IMR-90 (cell line): ENCODE results near the gene ITPKC. TPM values are rescaled to one million over a fixed set of nuclear protein-coding genes. Genes with fewer than 3 reads are reported as not detected.

Experiments
- ATAC-seq: fragments of 200-7000 bp; cut with Tn5 transposase; 2 replicates; pipeline ENCODE4 v1.9.1; 2020; ENCODE audit warnings: low read depth, mild to moderate bottlenecking, moderate library complexity
- BruUV-seq: library from RNA; stranded (reverse); fragments of 400-500 nt; replicated peaks from 2 replicates; lab custom pipeline; 2021; lab: Mats Ljungman, UMichigan
- CTCF ChIA-PET: fragments of 300-600 bp; formaldehyde crosslinking; extraction: SDS; loops from one replicate; lab custom pipeline; 2021; ENCODE audit warnings: antibody characterized with exemption; lab: Yijun Ruan, JAX
- POLR2A ChIA-PET: fragments of 300-600 bp; sonication (Branson Sonifier 250); formaldehyde crosslinking; loops from one replicate; lab custom pipeline; 2022; ENCODE audit warnings: antibody characterized with exemption; ENCODE audit not compliant: unreplicated experiment; lab: Charles Lee
- DNase-seq: peaks from one replicate; pipeline ENCODE4 v3.0.0; 2013
- H2AFZ ChIP-seq: replicated peaks from 2 replicates; pipeline ENCODE3; 2013; ENCODE audit warnings: low read length, mild to moderate bottlenecking; ENCODE audit not compliant: poor library complexity
- H2AK5ac ChIP-seq: 2 replicates; pipeline ENCODE4 v1.6.1; 2013; ENCODE audit warnings: low read depth, low read length, inconsistent platforms
- H2AK9ac ChIP-seq: replicated peaks from 2 replicates; pipeline ENCODE3; 2013; ENCODE audit warnings: mild to moderate bottlenecking, low read depth, low read length, moderate library complexity; ENCODE audit not compliant: poor library complexity
- H2BK120ac ChIP-seq: 2 replicates; pipeline ENCODE4 v1.6.1; 2013; ENCODE audit warnings: low read depth, low read length, inconsistent platforms
- H2BK15ac ChIP-seq: 3 replicates; pipeline ENCODE4 v1.6.1; 2013; ENCODE audit warnings: low read depth, low read length, inconsistent platforms
- H2BK20ac ChIP-seq: 2 replicates; pipeline ENCODE4 v1.6.1; 2013; ENCODE audit warnings: low read depth, mild to moderate bottlenecking, inconsistent platforms, low read length, moderate library complexity
- H2BK5ac ChIP-seq: 2 replicates; pipeline ENCODE4 v1.6.1; 2013; ENCODE audit warnings: mild to moderate bottlenecking, low read depth, low read length, inconsistent platforms; ENCODE audit not compliant: poor library complexity, severe bottlenecking
- H3K14ac ChIP-seq: replicated peaks from 2 replicates; pipeline ENCODE4 v1.6.1; 2013; ENCODE audit warnings: low read depth, low read length, inconsistent platforms
- H3K18ac ChIP-seq: 2 replicates; pipeline ENCODE4 v1.6.1; 2013; ENCODE audit warnings: low read depth, low read length, control low read depth
- H3K23ac ChIP-seq: 2 replicates; pipeline ENCODE4 v1.6.1; 2013; ENCODE audit warnings: low read depth, low read length, inconsistent platforms
- H3K27ac ChIP-seq: 2 replicates; pipeline ENCODE4 v1.5.1; 2013; ENCODE audit warnings: mild to moderate bottlenecking, control low read depth, low read length; ENCODE audit not compliant: insufficient read depth
- H3K27me3 ChIP-seq: 2 replicates; pipeline ENCODE4 v1.6.1; 2013; ENCODE audit warnings: low read length; ENCODE audit not compliant: control insufficient read depth, insufficient read depth
- H3K36me3 ChIP-seq: 2 replicates; pipeline ENCODE4 v1.6.1; 2013; ENCODE audit warnings: low read length, mixed read lengths; ENCODE audit not compliant: control insufficient read depth, insufficient read depth
- H3K4ac ChIP-seq: 2 replicates; pipeline ENCODE4 v1.6.1; 2013; ENCODE audit warnings: low read depth, low read length, inconsistent platforms
- H3K4me1 ChIP-seq: 2 replicates; pipeline ENCODE4 v1.6.1; 2013; ENCODE audit warnings: low read length, mixed read lengths; ENCODE audit not compliant: control insufficient read depth, insufficient read depth
- H3K4me2 ChIP-seq: 2 replicates; pipeline ENCODE4 v1.6.1; 2013; ENCODE audit warnings: low read depth, mild to moderate bottlenecking, control low read depth, low read length, moderate library complexity
- H3K4me3 ChIP-seq: 2 replicates; pipeline ENCODE4 v1.5.1; 2013; ENCODE audit warnings: low read depth, mild to moderate bottlenecking, control low read depth, low read length, moderate library complexity; ENCODE audit not compliant: insufficient read depth
- H3K56ac ChIP-seq: 2 replicates; pipeline ENCODE4 v1.6.1; 2013; ENCODE audit warnings: low read length, inconsistent platforms; ENCODE audit not compliant: insufficient read depth; ENCODE audit errors: extremely low read depth
- H3K79me1 ChIP-seq, 2 experiments: 2 replicates each; pipeline ENCODE4 v1.6.1; 2013; ENCODE audit warnings: low read length in 2 of 2, inconsistent platforms in 1 of 2, low read depth in 1 of 2
- H3K9ac ChIP-seq: 2 replicates; pipeline ENCODE4 v1.6.1; 2013; ENCODE audit warnings: low read depth, low read length, control low read depth
- H3K9me1 ChIP-seq: 2 replicates; pipeline ENCODE4 v1.6.1; 2013; ENCODE audit warnings: low read length, inconsistent platforms; ENCODE audit not compliant: insufficient read depth
- H3K9me3 ChIP-seq: 2 replicates; pipeline ENCODE4 v1.6.1; 2013; ENCODE audit warnings: low read length; ENCODE audit not compliant: control insufficient read depth, insufficient read depth
- H4K20me1 ChIP-seq: 2 replicates; pipeline ENCODE4 v1.6.1; 2013; ENCODE audit warnings: low read length, inconsistent platforms; ENCODE audit not compliant: insufficient read depth
- H4K5ac ChIP-seq: 2 replicates; pipeline ENCODE4 v1.6.1; 2013; ENCODE audit warnings: mild to moderate bottlenecking, low read depth, low read length, control low read depth
- H4K8ac ChIP-seq, 2 experiments: 2 replicates each; pipeline ENCODE4 v1.6.1; 2013; ENCODE audit warnings: low read depth in 2 of 2, low read length in 2 of 2, control low read depth in 1 of 2, inconsistent platforms in 1 of 2
- H4K91ac ChIP-seq: 2 replicates; pipeline ENCODE4 v1.6.1; 2013; ENCODE audit warnings: low read depth, low read length, inconsistent platforms; ENCODE audit not compliant: insufficient read depth
- BHLHE40 ChIP-seq: fragments of 150-350 bp; IDR thresholded peaks from 2 replicates; pipeline ENCODE4 v1.6.1; 2016; ENCODE audit warnings: mild to moderate bottlenecking, low read depth, low read length
- CEBPB ChIP-seq: IDR thresholded peaks from 2 replicates; pipeline ENCODE4 v1.6.1; 2012; ENCODE audit warnings: low read depth, low read length, improper control_type of control experiment
- CHD1 ChIP-seq: IDR thresholded peaks from 2 replicates; pipeline ENCODE4 v1.6.1; 2012; ENCODE audit warnings: low read depth, low read length, improper control_type of control experiment
- MAFK ChIP-seq: IDR thresholded peaks from 2 replicates; pipeline ENCODE4 v1.6.1; 2012; ENCODE audit warnings: low read depth, low read length, improper control_type of control experiment
- MAZ ChIP-seq: IDR thresholded peaks from 2 replicates; pipeline ENCODE4 v1.6.1; 2012; ENCODE audit warnings: low read depth, mild to moderate bottlenecking, low read length, improper control_type of control experiment, moderate library complexity, borderline replicate concordance
- MXI1 ChIP-seq: IDR thresholded peaks from 2 replicates; pipeline ENCODE4 v1.6.1; 2012; ENCODE audit warnings: low read depth, mild to moderate bottlenecking, low read length, moderate library complexity, borderline replicate concordance
- NFE2L2 ChIP-seq: fragments of 150-350 bp; IDR thresholded peaks from 2 replicates; pipeline ENCODE4 v1.6.1; 2016; ENCODE audit warnings: low read depth, mild to moderate bottlenecking, low read length
- POLR2A ChIP-seq: IDR thresholded peaks from 2 replicates; pipeline ENCODE4 v1.6.1; 2012; ENCODE audit warnings: mild to moderate bottlenecking, low read depth, low read length
- RAD21 ChIP-seq: IDR thresholded peaks from 2 replicates; pipeline ENCODE4 v1.6.1; 2012; ENCODE audit warnings: low read length, improper control_type of control experiment
- RCOR1 ChIP-seq: IDR thresholded peaks from 2 replicates; pipeline ENCODE4 v1.6.1; 2012; ENCODE audit warnings: mild to moderate bottlenecking, low read length, improper control_type of control experiment; ENCODE audit not compliant: insufficient replicate concordance
- RFX5 ChIP-seq: IDR thresholded peaks from 2 replicates; pipeline ENCODE4 v1.8.0; 2012; ENCODE audit warnings: low read depth, mild to moderate bottlenecking, low read length, moderate library complexity
- SMC3 ChIP-seq: fragments of 150-350 bp; IDR thresholded peaks from 2 replicates; pipeline ENCODE4 v1.6.1; 2016; ENCODE audit warnings: low read depth, mild to moderate bottlenecking, antibody characterized with exemption, low read length, moderate library complexity
- WGBS, 2 experiments: methylation state at CpG; one replicate each; pipeline versions ENCODE4 v1.1.5 to v1.1.7; 2013; ENCODE audit warnings: missing lambda C conversion rate in 2 of 2; ENCODE audit not compliant: insufficient read length in 1 of 2; ENCODE audit errors: extremely low coverage in 2 of 2; 5-methylcytosine and 5-hydroxymethylcytosine counted together
- dilution Hi-C: fragments of 300-500 bp; cut with HindIII; formaldehyde crosslinking; loops from one replicate; pipeline ENCODE4 v1.14.3; 2018; ENCODE audit warnings: low sequenced_read_pairs; ENCODE audit not compliant: unreplicated experiment
- in situ Hi-C: fragments of 300-500 bp; cut with MboI; formaldehyde crosslinking; loops from 3 replicates; pipeline ENCODE4 v1.14.3; 2019; ENCODE audit warnings: low sequenced_read_pairs, inconsistent platforms, mixed read lengths
- intact Hi-C: fragments of 100-400 bp; cut with micrococcal nuclease; formaldehyde crosslinking; loops from 2 replicates; pipeline ENCODE4 v1.10.0; 2022
- polyA plus RNA-seq, 3 experiments: library from polyadenylated mRNA; depleted of rRNA; stranded (reverse); fragments of >200 nt; gene quantifications; 2 replicates each; pipeline ENCODE4 v1.2.3, GENCODE V29; 2012; ENCODE audit warnings: low replicate concordance in 1 of 3
- total RNA-seq: library from RNA; depleted of rRNA; stranded (reverse); fragments of >200 nt; gene quantifications from 2 replicates; pipeline ENCODE4 v1.2.3, GENCODE V29; 2012
- TF ChIP-seq, protein P1 (sequence below): fragments of 150-350 bp; IDR thresholded peaks from 2 replicates; pipeline ENCODE4 v1.6.1; 2017; ENCODE audit warnings: mild to moderate bottlenecking, antibody characterized with exemption, low read length, low read depth
- TF ChIP-seq, protein P2 (sequence below): conservative IDR thresholded peaks from 2 replicates; pipeline ENCODE4 v1.5.1; 2012; ENCODE audit warnings: mild to moderate bottlenecking, low read depth, low read length, improper control_type of control experiment
- TF ChIP-seq, protein P3 (sequence below): fragments of 150-350 bp; IDR thresholded peaks from 2 replicates; pipeline ENCODE4 v1.6.1; 2016; ENCODE audit warnings: low read depth, mild to moderate bottlenecking, low read length, moderate library complexity, borderline replicate concordance

Gene ITPKC
- total and polyA plus RNA-seq, 2 of the 4 experiments (the other 2 are of a cell fraction), result 7.7 to 9.4 TPM

DNA sequence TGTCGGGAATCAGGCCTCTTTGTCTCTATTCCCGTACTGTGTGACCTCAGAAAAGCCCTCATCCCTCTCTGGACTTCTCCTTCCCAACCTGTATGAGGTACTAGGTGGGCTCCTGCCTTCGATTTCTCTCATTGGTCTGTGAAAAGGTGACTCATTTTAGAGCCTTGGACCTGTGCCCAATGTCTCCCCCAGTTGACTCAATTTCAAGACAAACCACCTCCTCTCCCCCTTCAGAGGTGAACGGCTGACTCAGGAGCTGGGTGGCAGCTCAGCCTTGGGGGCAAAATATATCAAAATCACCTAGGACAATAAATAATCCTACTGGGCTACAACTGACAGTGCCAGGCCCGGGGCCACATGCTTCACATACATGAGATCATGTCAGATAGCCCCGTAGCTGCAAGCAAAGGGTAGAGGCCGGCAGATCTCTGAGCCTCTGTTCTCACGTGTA lies 856 bp upstream of the ITPKC start:
- Histone ChIP-seq H3K56ac (peak overlapping the region; percentile 86), H2AFZ (peak overlapping the region; percentile 90), H3K9me1 (peaks cover 9% of the 10 kb centered on the region; the same call in 1 of the 2 replicates), H4K8ac (peak overlapping the region; percentile 55 to 77), H3K23ac (peak overlapping the region; percentile 85), H2BK20ac (peak overlapping the region; percentile 86), H2AK5ac (peak overlapping the region; percentile 60), H3K4me2 (peak overlapping the region; percentile 86), H4K20me1 (peaks cover 16% of the 10 kb centered on the region; the same call in 1 of the 2 replicates), H3K4me1 (peaks cover 9% of the 10 kb centered on the region), H3K79me1 (peaks cover 14 to 61% of the 10 kb centered on the region in 2 experiments; a peak in 3 of 4 replicates), H3K4me3 (peak overlapping the region; percentile 86), H3K9me3 (no peaks in the 10 kb centered on the region), H3K27me3 (no peaks in the 10 kb centered on the region), H3K36me3 (peaks cover 7% of the 10 kb centered on the region; the same call in 1 of the 2 replicates), H3K9ac (peak overlapping the region; percentile 70), H2BK15ac (peak overlapping the region; percentile 52), H3K27ac (peak overlapping the region; percentile 76), H4K5ac (peak overlapping the region; percentile 19), H3K4ac (peak overlapping the region; percentile 94), H2BK5ac (peak overlapping the region; percentile 79), H2AK9ac (peak overlapping the region; percentile 90), H3K14ac (peak overlapping the region; percentile 55), H3K18ac (peak overlapping the region; percentile 60), H2BK120ac (peak overlapping the region; percentile 95), H4K91ac (peak overlapping the region; percentile 71)
- WGBS, 2 experiments, result 0% methylated on average over 3 of the region's 8 CpGs; no CpG with 5 or more reads in 1 of the 2 experiments
- in situ Hi-C loops, result no loop called here
- ChIA-PET CTCF (no interaction called here), POLR2A (no interaction called here)
- ATAC-seq (no peak), DNase-seq (peak; percentile 95)
- dilution Hi-C loops, result no loop called here
- intact Hi-C loops, result loop anchor here (2.0 to 5.0 kb wide), 2 partner anchors 35 to 81 kb away; partner anchors contain the start of genes ACTMAP, EGLN2 and SNRPA
- no TSS peak for BruUV-seq
- TF ChIP-seq, protein P1, sequence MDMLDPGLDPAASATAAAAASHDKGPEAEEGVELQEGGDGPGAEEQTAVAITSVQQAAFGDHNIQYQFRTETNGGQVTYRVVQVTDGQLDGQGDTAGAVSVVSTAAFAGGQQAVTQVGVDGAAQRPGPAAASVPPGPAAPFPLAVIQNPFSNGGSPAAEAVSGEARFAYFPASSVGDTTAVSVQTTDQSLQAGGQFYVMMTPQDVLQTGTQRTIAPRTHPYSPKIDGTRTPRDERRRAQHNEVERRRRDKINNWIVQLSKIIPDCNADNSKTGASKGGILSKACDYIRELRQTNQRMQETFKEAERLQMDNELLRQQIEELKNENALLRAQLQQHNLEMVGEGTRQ, result no peak
- TF ChIP-seq NFE2L2 (no peak), RFX5 (0 out of 2 replicates have a peak, but pooled peaks have one; percentile 8), POLR2A (peak; percentile 65), MAFK (peak; percentile 46), BHLHE40 (0 out of 2 replicates have a peak, but pooled peaks have one; percentile 25), RAD21 (no peak), CHD1 (no peak), SMC3 (no peak), CEBPB (peak; percentile 0; the same call in 1 of the 2 replicates), MXI1 (no peak), MAZ (no peak), RCOR1 (peak; percentile 6)
- TF ChIP-seq, protein P2, sequence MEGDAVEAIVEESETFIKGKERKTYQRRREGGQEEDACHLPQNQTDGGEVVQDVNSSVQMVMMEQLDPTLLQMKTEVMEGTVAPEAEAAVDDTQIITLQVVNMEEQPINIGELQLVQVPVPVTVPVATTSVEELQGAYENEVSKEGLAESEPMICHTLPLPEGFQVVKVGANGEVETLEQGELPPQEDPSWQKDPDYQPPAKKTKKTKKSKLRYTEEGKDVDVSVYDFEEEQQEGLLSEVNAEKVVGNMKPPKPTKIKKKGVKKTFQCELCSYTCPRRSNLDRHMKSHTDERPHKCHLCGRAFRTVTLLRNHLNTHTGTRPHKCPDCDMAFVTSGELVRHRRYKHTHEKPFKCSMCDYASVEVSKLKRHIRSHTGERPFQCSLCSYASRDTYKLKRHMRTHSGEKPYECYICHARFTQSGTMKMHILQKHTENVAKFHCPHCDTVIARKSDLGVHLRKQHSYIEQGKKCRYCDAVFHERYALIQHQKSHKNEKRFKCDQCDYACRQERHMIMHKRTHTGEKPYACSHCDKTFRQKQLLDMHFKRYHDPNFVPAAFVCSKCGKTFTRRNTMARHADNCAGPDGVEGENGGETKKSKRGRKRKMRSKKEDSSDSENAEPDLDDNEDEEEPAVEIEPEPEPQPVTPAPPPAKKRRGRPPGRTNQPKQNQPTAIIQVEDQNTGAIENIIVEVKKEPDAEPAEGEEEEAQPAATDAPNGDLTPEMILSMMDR, result no peak
- TF ChIP-seq, protein P3, sequence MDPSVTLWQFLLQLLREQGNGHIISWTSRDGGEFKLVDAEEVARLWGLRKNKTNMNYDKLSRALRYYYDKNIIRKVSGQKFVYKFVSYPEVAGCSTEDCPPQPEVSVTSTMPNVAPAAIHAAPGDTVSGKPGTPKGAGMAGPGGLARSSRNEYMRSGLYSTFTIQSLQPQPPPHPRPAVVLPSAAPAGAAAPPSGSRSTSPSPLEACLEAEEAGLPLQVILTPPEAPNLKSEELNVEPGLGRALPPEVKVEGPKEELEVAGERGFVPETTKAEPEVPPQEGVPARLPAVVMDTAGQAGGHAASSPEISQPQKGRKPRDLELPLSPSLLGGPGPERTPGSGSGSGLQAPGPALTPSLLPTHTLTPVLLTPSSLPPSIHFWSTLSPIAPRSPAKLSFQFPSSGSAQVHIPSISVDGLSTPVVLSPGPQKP, result no peak
